Smooth muscle cell of the pulmonary artery (primary cell): ENCODE data around the gene P3H4. TPM values are rescaled to one million over a fixed set of nuclear protein-coding genes. Genes with fewer than 3 reads are reported as not detected.

Experiments used
- total RNA-seq: library from RNA; depleted of rRNA; stranded (reverse); fragments of >200 nt; gene quantifications from 2 replicates; pipeline ENCODE4 v1.2.3, GENCODE V29; 2014

P3H4 gene, protein sequence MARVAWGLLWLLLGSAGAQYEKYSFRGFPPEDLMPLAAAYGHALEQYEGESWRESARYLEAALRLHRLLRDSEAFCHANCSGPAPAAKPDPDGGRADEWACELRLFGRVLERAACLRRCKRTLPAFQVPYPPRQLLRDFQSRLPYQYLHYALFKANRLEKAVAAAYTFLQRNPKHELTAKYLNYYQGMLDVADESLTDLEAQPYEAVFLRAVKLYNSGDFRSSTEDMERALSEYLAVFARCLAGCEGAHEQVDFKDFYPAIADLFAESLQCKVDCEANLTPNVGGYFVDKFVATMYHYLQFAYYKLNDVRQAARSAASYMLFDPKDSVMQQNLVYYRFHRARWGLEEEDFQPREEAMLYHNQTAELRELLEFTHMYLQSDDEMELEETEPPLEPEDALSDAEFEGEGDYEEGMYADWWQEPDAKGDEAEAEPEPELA
- 123 and 132 TPM in 2 replicates for total RNA-seq

DNA sequence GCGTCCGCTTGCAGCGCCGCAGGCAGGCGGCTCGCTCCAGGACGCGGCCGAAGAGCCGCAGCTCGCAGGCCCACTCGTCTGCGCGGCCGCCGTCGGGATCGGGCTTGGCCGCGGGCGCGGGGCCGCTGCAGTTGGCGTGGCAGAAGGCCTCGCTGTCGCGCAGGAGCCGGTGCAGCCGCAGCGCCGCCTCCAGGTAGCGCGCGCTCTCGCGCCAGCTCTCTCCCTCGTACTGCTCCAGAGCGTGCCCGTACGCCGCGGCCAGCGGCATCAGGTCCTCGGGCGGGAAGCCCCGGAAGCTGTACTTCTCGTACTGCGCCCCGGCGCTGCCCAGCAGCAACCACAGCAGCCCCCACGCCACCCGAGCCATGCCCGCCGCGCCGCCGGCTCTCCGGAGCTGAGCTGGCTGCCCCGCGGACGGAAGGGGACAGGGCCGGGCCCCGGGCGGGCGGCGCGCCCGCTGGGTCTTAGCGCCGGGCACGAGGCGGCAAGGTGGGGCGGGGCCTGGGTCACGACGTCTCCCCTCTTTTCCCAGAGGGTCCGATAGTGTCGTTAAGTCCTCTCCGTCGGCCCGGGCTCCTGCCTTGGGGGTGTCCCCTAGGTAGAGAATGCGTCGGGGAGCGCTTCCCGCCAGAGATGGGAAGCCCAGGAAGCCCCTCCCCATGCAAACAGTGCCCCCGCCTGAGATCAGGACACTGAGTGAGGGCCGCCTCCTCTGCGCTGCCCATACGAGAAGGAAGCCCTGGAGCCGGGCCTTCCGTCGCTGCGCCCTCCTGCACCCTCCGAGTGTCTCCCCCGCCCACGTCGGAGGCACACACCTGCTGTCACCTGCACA lies at the start of gene P3H4:
TSS of gene P3H4 (minus strand) at position 401 of the 832 bp plus-strand sequence. CDS start at position 367, 34 bp downstream.

GRCh38 chr17:41837761-41838538 lies 26.2 kb upstream of the P3H4 start, which contains the start of gene KLHL10:
Gene KLHL10 (plus strand): TSS chr17:41837825. CDS start chr17:41837933, 108 bp downstream.

GRCh38 chr17:41835800-41836549 lies 24.2 kb upstream of the P3H4 start, which contains the start of gene NT5C3B:
Gene NT5C3B (minus strand): TSS chr17:41836232. CDS start chr17:41836193, 39 bp downstream.

GRCh38 chr17:41812381-41813151 lies 817 bp upstream of the P3H4 start, which contains the start of gene FKBP10:
Gene FKBP10 (plus strand): TSS chr17:41813004. CDS start chr17:41813035, 31 bp downstream.

GRCh38 chr17:41786227-41787020 lies 25.3 kb downstream of the P3H4 start, which contains the start of gene JUP:
Gene JUP (minus strand): TSS chr17:41786711. CDS start chr17:41771854, 14,857 bp downstream.

Other genes with a start within 250 kb of the P3H4 start
- 0.07 TPM in 2 replicates for gene KRT9, start 239.9 kb downstream of the P3H4 start, total RNA-seq
- 0.59 and 1.3 TPM in 2 replicates for gene KRT14, start 225.1 kb downstream of the P3H4 start, total RNA-seq
- gene KRT16, start 199.2 kb downstream of the P3H4 start, total RNA-seq: 1.3 and 2.9 TPM in 2 replicates
- 3.0 and 9.0 TPM in 2 replicates for gene KRT17, start 187.4 kb downstream of the P3H4 start, total RNA-seq
- 118 and 125 TPM in 2 replicates for gene EIF1, start 123.1 kb downstream of the P3H4 start, total RNA-seq
- not detected in 2 replicates for gene GAST, start 99.6 kb downstream of the P3H4 start, total RNA-seq
- under 0.01 and 0.07 TPM in 2 replicates for gene HAP1, start 77.3 kb downstream of the P3H4 start, total RNA-seq
- gene JUP, start 25.2 kb downstream of the P3H4 start, total RNA-seq: 21.6 and 40.7 TPM in 2 replicates
- 1,081 and 1,383 TPM in 2 replicates for gene FKBP10, start 1.1 kb upstream of the P3H4 start, total RNA-seq
- 49.4 and 52.9 TPM in 2 replicates for gene NT5C3B, start 24.3 kb upstream of the P3H4 start, total RNA-seq
- 0.20 and 0.26 TPM in 2 replicates for gene KLHL10, start 25.9 kb upstream of the P3H4 start, total RNA-seq
- 28.5 and 34.1 TPM in 2 replicates for gene KLHL11, start 53.5 kb upstream of the P3H4 start, total RNA-seq
- gene ACLY, start 107.0 kb upstream of the P3H4 start, total RNA-seq: 199 and 311 TPM in 2 replicates
- 0.46 and 0.72 TPM in 2 replicates for gene ODAD4, start 118.7 kb upstream of the P3H4 start, total RNA-seq
- 51.7 and 87.2 TPM in 2 replicates for gene CNP, start 154.8 kb upstream of the P3H4 start, total RNA-seq
- gene DNAJC7, start 205.5 kb upstream of the P3H4 start, total RNA-seq: 45.6 and 48.4 TPM in 2 replicates
- gene NKIRAS2, start 208.1 kb upstream of the P3H4 start, total RNA-seq: 41.7 and 42.9 TPM in 2 replicates
- gene C17orf113, start 238.7 kb upstream of the P3H4 start, total RNA-seq: 0.13 and 0.33 TPM in 2 replicates